ENCODE results near the gene RGS19.

DNA sequence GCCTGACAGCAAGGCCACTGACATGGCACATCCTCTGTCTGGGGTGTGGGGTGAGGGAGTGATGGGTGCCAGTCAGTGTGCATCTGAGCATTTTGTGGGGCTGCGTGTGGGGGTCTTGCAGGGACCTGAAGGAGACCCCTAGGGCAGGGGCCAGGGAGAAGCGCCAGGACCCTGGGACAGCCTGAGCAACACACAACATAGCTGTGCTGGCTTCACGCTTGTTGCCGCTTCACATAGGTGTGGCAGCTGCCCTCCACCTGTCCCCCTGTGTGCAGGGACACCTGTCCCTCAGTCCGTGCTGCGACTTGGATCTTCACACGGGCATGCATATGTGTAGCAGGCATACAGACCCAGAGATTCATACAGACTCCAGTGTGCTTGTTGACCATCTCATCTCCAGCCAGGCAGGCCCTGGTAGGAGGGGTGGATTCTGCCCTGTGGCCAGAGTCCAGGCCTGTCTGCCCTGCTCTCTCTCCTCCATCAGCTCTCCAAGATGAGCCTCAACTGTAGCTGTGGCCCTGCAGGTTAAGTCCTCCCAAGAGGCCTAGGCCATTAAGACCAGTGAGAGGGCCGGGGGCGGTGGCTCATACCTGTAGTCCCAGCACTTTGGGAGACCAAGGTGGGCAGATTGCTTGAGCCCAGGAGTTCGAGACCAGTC lies 31.2 kb upstream of the RGS19 start:
- TF ChIP-seq, protein P1, sequence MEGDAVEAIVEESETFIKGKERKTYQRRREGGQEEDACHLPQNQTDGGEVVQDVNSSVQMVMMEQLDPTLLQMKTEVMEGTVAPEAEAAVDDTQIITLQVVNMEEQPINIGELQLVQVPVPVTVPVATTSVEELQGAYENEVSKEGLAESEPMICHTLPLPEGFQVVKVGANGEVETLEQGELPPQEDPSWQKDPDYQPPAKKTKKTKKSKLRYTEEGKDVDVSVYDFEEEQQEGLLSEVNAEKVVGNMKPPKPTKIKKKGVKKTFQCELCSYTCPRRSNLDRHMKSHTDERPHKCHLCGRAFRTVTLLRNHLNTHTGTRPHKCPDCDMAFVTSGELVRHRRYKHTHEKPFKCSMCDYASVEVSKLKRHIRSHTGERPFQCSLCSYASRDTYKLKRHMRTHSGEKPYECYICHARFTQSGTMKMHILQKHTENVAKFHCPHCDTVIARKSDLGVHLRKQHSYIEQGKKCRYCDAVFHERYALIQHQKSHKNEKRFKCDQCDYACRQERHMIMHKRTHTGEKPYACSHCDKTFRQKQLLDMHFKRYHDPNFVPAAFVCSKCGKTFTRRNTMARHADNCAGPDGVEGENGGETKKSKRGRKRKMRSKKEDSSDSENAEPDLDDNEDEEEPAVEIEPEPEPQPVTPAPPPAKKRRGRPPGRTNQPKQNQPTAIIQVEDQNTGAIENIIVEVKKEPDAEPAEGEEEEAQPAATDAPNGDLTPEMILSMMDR (IDR thresholded peaks at IDR 0.05): no peak
- no peak for TF ChIP-seq ZFX (IDR thresholded peaks at IDR 0.05; ENCODE audit: borderline replicate concordance)
